PFSK-1 (cell line): ENCODE measurements around the gene YLPM1.

Source experiments
- POLR2AphosphoS5 ChIP-seq: IDR thresholded peaks from 2 replicates; pipeline ENCODE4 v1.6.1; 2012; ENCODE audit warnings: low read depth, mild to moderate bottlenecking, control low read depth, low read length, moderate library complexity
- SIN3A ChIP-seq: IDR thresholded peaks from 2 replicates; pipeline ENCODE4 v1.6.1; 2012; ENCODE audit warnings: mild to moderate bottlenecking, low read length, moderate library complexity, borderline replicate concordance; ENCODE audit not compliant: insufficient read depth
- TAF1 ChIP-seq: IDR thresholded peaks from 2 replicates; pipeline ENCODE4 v1.6.1; 2012; ENCODE audit warnings: low read length, control low read depth, borderline replicate concordance; ENCODE audit not compliant: insufficient read depth
- TF ChIP-seq, protein P1 (sequence below), 2 experiments: IDR thresholded peaks; 2 replicates each; pipeline versions ENCODE4 v1.6.1 to v1.8.0; 2011 to 2012; ENCODE audit warnings: low read depth in 2 of 2, low read length in 2 of 2, control low read depth in 1 of 2, inconsistent platforms in 1 of 2, mild to moderate bottlenecking in 1 of 2, moderate library complexity in 1 of 2; ENCODE audit not compliant: insufficient read depth in 1 of 2

DNA sequence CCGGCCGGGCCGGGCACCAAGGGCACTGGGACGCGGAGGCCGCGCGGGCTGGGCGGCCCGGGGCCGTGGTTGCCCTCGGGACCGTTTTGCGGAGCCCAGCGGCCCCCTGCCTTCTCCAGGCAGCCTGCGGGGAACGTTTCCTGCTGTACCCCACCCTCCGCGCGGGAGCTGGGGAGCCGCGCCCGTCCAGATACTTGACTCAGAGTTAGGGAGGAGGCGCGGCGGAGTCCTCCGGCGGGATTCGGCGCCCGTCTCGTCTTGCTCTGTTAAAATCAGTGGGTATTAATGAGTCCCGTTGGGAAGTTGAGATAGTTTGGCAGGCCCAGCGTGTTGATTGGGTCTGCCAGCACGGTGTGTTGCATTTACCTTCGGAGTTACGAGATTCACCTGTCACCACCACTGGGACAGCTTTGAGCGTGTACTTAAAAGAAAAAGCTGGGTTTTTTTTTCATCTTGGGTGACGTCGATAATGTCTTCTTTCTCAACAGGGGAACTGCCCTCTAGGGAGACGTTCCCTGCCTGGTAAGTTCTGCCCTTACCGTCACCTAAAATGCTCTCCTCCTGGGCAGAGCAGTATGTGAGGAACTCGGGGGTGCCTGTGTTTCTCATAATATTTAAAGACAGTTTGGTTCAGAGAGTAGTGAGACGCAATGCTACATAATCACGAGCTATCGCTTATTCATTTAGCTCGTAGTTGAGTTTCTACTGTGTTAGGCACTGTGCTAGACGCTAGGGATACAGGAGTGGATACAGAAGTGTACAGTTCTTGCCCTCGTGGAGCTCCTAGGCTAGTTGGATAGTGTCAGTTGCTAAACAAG lies 119.2 kb downstream of the YLPM1 start:
- TF ChIP-seq TAF1 (no peak), POLR2AphosphoS5 (no peak), SIN3A (no peak)
- TF ChIP-seq, protein P1, sequence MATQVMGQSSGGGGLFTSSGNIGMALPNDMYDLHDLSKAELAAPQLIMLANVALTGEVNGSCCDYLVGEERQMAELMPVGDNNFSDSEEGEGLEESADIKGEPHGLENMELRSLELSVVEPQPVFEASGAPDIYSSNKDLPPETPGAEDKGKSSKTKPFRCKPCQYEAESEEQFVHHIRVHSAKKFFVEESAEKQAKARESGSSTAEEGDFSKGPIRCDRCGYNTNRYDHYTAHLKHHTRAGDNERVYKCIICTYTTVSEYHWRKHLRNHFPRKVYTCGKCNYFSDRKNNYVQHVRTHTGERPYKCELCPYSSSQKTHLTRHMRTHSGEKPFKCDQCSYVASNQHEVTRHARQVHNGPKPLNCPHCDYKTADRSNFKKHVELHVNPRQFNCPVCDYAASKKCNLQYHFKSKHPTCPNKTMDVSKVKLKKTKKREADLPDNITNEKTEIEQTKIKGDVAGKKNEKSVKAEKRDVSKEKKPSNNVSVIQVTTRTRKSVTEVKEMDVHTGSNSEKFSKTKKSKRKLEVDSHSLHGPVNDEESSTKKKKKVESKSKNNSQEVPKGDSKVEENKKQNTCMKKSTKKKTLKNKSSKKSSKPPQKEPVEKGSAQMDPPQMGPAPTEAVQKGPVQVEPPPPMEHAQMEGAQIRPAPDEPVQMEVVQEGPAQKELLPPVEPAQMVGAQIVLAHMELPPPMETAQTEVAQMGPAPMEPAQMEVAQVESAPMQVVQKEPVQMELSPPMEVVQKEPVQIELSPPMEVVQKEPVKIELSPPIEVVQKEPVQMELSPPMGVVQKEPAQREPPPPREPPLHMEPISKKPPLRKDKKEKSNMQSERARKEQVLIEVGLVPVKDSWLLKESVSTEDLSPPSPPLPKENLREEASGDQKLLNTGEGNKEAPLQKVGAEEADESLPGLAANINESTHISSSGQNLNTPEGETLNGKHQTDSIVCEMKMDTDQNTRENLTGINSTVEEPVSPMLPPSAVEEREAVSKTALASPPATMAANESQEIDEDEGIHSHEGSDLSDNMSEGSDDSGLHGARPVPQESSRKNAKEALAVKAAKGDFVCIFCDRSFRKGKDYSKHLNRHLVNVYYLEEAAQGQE (IDR thresholded peaks at IDR 0.05; ENCODE audit: insufficient read depth in 1 of 2, low read depth in 2 of 2, low read length in 2 of 2): no peak
